ENCODE measurements around the gene PCDHGA7. TPM values are rescaled to one million over a fixed set of nuclear protein-coding genes. Genes with fewer than 3 reads are reported as not detected.

Gene PCDHGA7
- total RNA-seq, 1 experiment from 2014 or later = 0.43 TPM

DNA sequence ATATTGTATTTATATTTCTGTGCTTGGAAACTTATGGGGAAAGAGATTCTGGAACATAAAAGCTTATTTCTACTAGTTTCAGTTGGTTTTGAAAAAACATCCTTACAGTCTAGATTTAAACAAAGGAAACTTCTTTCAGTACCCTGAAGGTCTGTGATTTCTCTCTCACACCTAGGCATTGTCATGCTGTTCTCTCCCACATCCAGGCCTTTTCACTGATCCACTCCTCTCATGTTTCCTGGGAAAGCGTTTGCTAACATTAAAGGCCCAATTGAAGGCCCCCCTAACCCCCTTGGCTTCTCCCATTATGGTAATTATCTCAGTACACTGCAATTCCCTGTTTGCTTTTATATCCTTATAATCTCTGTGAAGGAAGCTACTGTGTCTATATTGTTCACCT, 39.8 kb upstream of the PCDHGA7 start:
- no peak for DNase-seq
- Mint-ChIP-seq H3K9me3 (ENCODE audit: unreplicated experiment) (peaks cover 19% of the 10 kb centered on the region), H3K4me1 (ENCODE audit: low read depth, unreplicated experiment) (no peaks in the 10 kb centered on the region), H3K4me3 (ENCODE audit: unreplicated experiment) (no peak overlapping the region), H3K27me3 (ENCODE audit: insufficient read depth, unreplicated experiment) (no peaks in the 10 kb centered on the region), H3K36me3 (ENCODE audit: insufficient read depth, unreplicated experiment) (no peaks in the 10 kb centered on the region), H3K27ac (ENCODE audit: unreplicated experiment) (no peak overlapping the region)
- Histone ChIP-seq H3K27me3 (replicated peaks; ENCODE audit: control insufficient read depth, insufficient read depth, low read length) (no peaks in the 10 kb centered on the region), H3K4me3 (ENCODE audit: low read depth, low read length) (no peak overlapping the region), H3K36me3 (ENCODE audit: control insufficient read depth, insufficient read depth, low read length) (no peaks in the 10 kb centered on the region), H3K4me1 (no peaks in the 10 kb centered on the region), H3K9me3 (no peaks in the 10 kb centered on the region; the same call in 1 of the 2 replicates)
- intact Hi-C loops (cut with micrococcal nuclease; ENCODE audit: unreplicated experiment) = no loop called here
- BruUV-seq (replicated peaks) = no TSS peak
- ChIA-PET POLR2A (no interaction called here), CTCF (no interaction called here)
- TF ChIP-seq, protein P1, sequence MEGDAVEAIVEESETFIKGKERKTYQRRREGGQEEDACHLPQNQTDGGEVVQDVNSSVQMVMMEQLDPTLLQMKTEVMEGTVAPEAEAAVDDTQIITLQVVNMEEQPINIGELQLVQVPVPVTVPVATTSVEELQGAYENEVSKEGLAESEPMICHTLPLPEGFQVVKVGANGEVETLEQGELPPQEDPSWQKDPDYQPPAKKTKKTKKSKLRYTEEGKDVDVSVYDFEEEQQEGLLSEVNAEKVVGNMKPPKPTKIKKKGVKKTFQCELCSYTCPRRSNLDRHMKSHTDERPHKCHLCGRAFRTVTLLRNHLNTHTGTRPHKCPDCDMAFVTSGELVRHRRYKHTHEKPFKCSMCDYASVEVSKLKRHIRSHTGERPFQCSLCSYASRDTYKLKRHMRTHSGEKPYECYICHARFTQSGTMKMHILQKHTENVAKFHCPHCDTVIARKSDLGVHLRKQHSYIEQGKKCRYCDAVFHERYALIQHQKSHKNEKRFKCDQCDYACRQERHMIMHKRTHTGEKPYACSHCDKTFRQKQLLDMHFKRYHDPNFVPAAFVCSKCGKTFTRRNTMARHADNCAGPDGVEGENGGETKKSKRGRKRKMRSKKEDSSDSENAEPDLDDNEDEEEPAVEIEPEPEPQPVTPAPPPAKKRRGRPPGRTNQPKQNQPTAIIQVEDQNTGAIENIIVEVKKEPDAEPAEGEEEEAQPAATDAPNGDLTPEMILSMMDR (IDR thresholded peaks at IDR 0.05; ENCODE audit: insufficient read depth in 1 of 2, low read depth in 1 of 2, low read length in 1 of 2, severe bottlenecking in 1 of 2, unreplicated experiment in 1 of 2) = no peak

GRCh38 chr5:141343242-141343952, 39.1 kb upstream of the PCDHGA7 start, which contains the start of gene PCDHGA3:
TSS of gene PCDHGA3 (plus strand) at chr5:141343829. CDS start at chr5:141344034, 205 bp downstream.
- Mint-ChIP-seq H3K4me1 (ENCODE audit: low read depth, unreplicated experiment) (no peaks in the 10 kb centered on the region), H3K36me3 (ENCODE audit: insufficient read depth, unreplicated experiment) (no peaks in the 10 kb centered on the region), H3K27ac (ENCODE audit: unreplicated experiment) (no peak within 1 kb of the TSS), H3K4me3 (ENCODE audit: unreplicated experiment) (no peak within 1 kb of the TSS), H3K9me3 (ENCODE audit: unreplicated experiment) (peaks cover 13% of the 10 kb centered on the region), H3K27me3 (ENCODE audit: insufficient read depth, unreplicated experiment) (no peaks in the 10 kb centered on the region)
- ChIA-PET CTCF (interaction anchor here (1.3 to 1.5 kb wide), 2 partner anchors 23 to 221 kb away, joined by 3 to 5 read pairs; partner anchors contain the start of gene TAF7), POLR2A (no interaction called here)
- BruUV-seq (replicated peaks) = no TSS peak
- no peaks in the 10 kb centered on the region for H3K36me3 ChIP-seq (ENCODE audit: control insufficient read depth, insufficient read depth, low read length)
- H3K27me3 ChIP-seq (replicated peaks; ENCODE audit: control insufficient read depth, insufficient read depth, low read length) = no peaks in the 10 kb centered on the region
- TF ChIP-seq, protein P1 (IDR thresholded peaks at IDR 0.05; ENCODE audit: insufficient read depth in 1 of 2, low read depth in 1 of 2, low read length in 1 of 2, severe bottlenecking in 1 of 2, unreplicated experiment in 1 of 2) = no peak
- intact Hi-C loops (cut with micrococcal nuclease; ENCODE audit: unreplicated experiment) = no loop called here
- no peak for DNase-seq
- no peaks in the 10 kb centered on the region; the same call in 1 of the 2 replicates for H3K9me3 ChIP-seq
- no peaks in the 10 kb centered on the region for H3K4me1 ChIP-seq
- H3K4me3 ChIP-seq (ENCODE audit: low read depth, low read length) = no peak within 1 kb of the TSS

DNA sequence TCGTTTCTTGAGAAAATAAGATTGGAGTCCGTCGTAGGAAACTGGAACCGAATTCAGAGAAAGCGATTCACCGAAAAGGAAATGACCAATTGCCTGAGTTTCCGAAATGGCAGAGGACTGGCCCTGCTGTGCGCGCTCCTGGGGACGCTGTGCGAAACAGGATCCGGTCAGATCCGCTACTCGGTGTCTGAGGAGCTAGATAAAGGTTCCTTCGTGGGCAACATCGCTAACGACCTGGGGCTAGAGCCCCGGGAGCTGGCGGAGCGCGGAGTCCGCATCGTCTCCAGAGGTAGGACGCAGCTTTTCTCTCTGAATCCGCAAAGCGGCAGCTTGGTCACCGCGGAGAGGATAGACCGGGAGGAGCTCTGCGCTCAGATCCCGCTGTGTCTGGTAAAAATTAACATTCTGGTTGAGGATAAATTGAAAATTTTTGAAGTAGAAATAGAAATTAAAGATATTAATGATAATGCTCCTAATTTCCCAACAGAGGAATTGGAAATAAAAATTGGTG, 38.5 kb upstream of the PCDHGA7 start:
- no peaks in the 10 kb centered on the region for H3K36me3 Mint-ChIP-seq (ENCODE audit: insufficient read depth, unreplicated experiment)
- intact Hi-C loops (cut with micrococcal nuclease; ENCODE audit: unreplicated experiment) = no loop called here
- Histone ChIP-seq H3K9me3 (no peaks in the 10 kb centered on the region; the same call in 1 of the 2 replicates), H3K36me3 (ENCODE audit: control insufficient read depth, insufficient read depth, low read length) (no peaks in the 10 kb centered on the region), H3K27me3 (replicated peaks; ENCODE audit: control insufficient read depth, insufficient read depth, low read length) (no peaks in the 10 kb centered on the region), H3K4me1 (no peaks in the 10 kb centered on the region), H3K4me3 (ENCODE audit: low read depth, low read length) (no peak overlapping the region)
- H3K4me1 Mint-ChIP-seq (ENCODE audit: low read depth, unreplicated experiment) = no peaks in the 10 kb centered on the region
- H3K4me3 Mint-ChIP-seq (ENCODE audit: unreplicated experiment) = no peak overlapping the region
- DNase-seq = no peak
- H3K9me3 Mint-ChIP-seq (ENCODE audit: unreplicated experiment) = peaks cover 9% of the 10 kb centered on the region
- ChIA-PET CTCF (interaction anchor here (1.3 to 1.5 kb wide), 2 partner anchors 23 to 220 kb away, joined by 3 to 5 read pairs; partner anchors contain the start of gene TAF7), POLR2A (no interaction called here)
- TF ChIP-seq, protein P1 (IDR thresholded peaks at IDR 0.05; ENCODE audit: insufficient read depth in 1 of 2, low read depth in 1 of 2, low read length in 1 of 2, severe bottlenecking in 1 of 2, unreplicated experiment in 1 of 2) = no peak
- no peak overlapping the region for H3K27ac Mint-ChIP-seq (ENCODE audit: unreplicated experiment)
- no peaks in the 10 kb centered on the region for H3K27me3 Mint-ChIP-seq (ENCODE audit: insufficient read depth, unreplicated experiment)
- BruUV-seq (replicated peaks) = no TSS peak

Measured in Caco-2 (cell line).